ENCODE measurements around the gene PLCD1. TPM values are rescaled to one million over a fixed set of nuclear protein-coding genes. Genes with fewer than 3 reads are reported as not detected.

PLCD1 gene
- polyA plus RNA-seq, 1 donor = 10.8 TPM

DNA sequence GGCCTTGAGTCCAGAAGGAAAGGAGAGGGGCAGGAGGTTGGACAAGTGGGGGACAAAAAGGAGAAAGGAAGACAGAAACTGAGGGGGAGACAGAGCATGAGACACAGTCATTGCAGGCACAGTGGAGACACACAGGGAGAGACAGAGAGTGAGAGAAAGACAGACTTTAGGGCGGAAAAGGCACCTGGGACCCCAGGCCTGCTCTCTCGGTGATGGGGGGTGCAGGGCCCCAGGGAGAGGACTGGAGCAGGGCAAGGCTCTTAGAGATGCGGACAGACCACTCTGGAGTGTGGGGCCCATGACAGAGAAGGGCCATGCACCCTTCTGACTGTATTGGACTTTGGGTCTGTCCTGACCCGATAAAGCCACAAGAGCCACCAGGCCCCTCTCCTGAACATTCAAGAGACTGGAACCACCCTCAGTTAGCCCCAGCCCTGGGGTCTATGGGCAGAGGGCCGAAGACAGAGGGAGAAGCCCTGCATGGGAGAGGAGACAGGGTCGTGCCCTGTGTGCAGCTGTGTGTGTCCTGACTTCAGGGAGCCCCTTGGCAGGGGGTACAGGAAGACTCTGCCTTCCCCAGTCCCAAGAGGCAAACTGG lies 12.5 kb downstream of the PLCD1 start:
- DNase-seq (ENCODE audit: low read depth) = no peak

DNA sequence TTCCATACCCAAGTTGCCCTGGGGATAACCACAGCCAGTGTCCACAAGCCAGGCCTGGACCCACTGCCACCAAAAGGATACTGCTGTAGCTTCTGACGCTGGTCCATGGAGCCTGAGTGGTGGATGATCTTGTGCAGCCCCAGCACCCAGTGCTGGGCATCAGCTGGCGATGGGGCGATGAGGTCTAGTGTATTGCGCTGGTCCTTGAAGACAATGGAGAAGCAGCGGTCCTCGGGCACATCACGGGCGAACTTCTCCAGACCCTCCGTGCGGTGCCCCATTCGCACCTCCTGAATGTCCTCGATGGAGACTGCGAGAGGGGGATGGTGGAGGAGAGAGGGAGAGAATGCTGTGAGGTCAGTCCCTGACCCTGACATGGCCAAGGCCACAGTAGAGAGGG lies 13.0 kb downstream of the PLCD1 start:
- no peak for DNase-seq (ENCODE audit: low read depth)

DNA sequence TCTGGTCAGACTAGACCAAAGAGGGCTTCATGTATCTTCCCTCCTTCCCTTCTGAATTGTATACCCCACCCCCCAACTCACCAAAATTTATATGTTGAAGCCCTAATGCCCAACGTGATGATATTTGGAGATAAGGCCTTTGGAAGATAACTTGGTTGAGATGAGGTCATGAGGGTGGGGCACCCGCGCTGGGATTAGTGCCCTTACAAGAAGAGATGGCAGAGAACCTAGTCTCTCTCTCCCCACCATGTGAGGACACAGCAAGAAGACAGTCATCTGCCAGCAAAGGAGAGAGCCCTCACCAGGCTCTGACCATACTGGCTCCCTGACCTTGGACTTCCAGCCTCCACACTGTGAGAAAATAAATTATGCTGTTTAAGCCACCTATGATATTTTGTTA lies 13.5 kb downstream of the PLCD1 start:
- no peak for DNase-seq (ENCODE audit: low read depth)

DNA sequence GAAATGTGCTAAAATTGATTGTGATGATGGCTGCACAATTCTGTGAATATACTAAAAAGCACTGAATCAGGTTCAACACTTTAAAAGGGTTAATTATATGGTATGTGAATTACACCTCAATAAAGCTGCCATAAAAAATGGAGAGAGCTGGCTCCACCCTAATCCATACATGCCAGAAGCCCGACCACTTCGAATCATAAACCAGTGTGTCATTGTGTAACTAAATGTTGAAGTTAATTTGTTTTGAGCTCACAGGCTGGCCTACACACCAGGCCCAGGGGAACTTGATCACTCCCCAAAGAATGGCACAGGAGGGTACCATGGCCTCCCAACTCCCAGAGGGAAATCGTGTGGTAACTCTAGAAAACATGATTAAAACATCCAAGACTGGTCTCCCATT lies 14.0 kb downstream of the PLCD1 start:
- no peak for DNase-seq (ENCODE audit: low read depth)

DNA sequence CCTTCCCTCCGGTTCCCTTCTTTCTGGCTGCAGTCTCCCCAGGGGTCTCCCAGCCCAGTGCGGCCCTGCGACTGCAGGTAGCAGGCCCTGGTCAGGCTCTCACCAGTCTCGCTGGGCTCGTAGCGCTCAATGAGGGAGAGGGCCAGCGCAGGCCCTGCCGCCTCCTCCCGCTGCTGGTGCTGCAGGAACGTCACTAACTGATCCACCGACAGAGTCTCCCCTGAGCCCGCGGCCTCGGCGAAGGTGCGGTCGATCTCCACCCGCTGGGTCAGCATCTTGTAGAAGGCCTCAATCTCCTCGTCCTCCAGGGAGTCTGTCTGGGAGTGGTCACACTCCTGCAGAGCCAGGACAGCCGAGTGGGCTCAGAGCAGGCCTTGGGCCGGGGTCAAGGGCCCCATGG lies 18.3 kb downstream of the PLCD1 start:
- no peak for DNase-seq (ENCODE audit: low read depth)

DNA sequence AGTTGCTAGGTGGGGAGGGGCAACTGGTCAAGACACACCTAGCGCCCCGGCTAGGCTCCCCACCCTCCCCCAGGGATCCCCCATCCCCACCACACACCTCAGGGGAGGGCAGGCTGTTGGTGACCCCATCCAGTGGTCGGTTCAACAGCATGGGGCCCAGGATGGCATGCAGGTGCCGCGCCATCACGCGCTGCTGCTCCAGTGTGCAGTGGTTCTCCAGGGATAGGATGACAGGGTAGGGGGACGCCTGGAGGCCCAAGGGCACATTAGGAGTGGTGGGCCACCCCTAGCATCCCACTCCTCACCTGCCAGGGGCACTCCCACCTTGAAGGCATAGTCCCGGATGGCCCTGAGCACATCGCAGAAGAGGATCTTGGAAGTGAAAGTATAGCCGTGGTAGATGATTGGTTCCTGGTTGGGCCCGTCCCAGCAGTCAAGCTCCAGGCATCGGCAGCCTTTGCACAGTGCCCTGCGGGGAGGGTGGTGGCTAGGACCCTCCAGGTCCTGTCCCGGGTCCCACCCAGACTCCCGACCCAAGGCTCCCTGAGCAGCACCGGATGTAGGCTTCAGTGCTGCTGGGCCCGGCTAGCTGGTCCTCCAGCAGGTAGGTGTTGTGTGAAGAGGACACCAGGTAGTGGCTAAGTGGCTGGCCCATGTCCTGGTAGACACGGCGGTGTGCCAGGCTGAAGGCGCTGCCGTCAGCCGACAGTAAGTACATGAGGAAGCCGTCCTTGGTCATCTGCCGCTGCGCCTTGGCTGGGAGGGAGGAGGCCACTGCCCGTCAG lies 19.4 kb downstream of the PLCD1 start:
- no peak for DNase-seq (ENCODE audit: low read depth)

DNA sequence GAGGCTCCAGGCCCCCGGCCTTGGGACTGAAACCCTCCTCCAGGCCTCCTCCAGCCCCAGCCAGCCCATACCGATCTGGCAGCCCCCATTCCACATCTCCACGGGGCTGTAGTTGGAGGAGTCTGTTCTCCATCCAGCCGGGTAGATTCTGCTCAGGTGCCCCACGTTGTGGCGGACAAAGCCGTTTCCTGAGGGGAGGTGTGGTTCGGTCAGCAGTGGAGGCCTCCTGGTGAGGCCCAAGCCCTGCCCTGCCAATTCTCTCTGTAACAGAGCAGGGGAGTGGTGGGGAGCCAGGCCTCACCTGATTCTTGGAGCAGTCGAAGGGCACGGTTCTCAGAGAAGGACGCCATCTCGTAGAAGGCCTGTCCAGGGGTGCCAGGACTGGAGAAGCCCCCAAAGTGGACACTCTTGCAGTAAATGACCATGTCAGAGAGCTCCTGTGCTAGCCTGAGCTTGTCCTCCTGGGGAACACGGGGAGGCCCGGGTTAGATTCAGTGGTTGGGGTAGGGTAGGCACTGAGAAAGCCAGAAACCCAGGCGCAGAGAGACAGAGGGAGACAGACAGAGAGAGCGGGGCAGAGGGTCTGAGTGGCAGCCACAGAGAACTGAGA lies 20.4 kb downstream of the PLCD1 start:
- no peak for DNase-seq (ENCODE audit: low read depth)

DNA sequence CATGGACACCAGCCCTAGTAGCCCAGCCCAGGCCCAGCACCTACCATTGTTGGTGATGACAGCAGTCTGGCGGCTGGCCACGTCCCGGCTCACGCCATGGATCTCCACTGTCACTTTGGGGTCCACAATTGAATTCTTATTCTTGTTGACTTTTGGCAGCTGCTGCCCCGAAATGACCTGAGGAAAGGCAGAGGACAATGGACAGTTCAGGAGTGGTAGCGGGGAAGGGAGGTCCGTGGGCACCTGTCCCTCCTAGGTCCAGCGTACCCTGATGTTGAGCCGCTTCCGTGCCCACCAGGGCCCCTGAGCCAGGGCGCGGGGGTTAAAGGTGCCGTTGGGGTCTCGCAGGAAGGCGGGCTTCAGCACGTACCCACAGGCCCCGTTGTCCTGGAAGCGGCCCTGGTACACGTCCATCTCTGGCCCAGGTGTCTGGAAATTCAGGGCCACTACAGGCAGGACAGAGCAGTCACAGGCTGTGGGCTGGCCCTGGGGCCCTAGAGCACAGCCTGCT lies 21.2 kb downstream of the PLCD1 start:
- DNase-seq (ENCODE audit: low read depth) = no peak

DNA sequence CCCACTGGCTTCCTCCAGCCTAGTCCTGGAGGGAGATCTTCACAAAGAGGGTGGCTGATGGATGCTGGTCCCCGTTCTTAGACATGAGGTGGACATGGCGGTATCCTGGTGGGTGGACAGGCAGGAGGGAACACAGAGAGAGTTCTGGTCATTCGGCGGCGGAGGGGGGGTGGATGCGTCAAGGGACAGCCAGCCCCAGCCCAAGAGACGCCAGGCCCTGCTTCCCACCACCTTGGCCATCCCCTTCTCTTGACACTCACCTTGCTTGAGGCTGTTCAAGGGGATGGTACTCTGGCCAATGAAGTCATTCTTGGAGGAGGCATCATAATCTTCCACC lies 21.7 kb downstream of the PLCD1 start:
- no peak for DNase-seq (ENCODE audit: low read depth)

DNA sequence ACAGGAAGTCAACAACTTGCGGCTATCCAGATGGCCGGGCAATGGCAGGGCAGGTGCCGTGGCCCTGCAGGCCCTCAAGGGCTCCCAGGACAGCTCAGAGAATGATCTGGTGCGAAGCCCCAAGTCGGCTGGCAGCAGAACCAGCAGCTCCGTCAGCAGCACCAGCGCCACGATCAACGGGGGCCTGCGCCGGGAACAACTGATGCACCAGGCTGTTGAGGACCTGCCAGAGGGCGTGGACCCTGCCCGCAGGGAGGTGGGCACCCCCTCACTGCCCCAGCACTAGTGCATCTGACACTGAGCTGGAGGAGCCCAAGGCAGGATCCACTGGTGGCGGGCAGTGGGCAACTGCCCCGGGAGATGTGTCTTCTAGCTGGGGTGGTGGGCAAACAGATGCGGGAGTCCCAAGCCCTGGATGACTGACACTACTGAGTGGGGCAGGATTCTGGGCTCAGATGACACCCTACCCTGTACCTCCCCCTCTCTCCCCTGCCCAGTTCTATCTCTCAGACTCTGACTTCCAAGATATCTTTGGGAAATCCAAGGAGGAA lies 22.9 kb downstream of the PLCD1 start:
- no peak for DNase-seq (ENCODE audit: low read depth)

DNA sequence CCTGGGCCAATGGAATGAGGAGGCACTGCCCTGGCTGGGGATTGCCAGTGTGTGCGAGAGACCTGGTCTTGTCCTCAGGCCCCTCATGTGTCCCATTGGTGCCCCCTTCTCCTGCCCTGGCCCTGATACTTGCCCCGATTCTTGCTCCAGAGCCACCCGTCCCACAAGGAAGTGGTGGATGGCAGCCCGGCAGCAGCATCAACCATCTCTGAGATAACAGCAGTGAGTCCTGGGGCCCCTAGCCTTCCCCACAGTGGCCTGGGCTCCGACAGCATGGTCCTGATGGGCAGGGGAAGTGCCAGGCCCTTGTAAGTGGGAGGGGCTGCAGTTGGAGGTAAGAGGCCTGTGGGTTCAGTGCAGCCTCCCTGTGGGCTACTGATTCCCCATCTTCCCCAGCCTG lies 23.4 kb downstream of the PLCD1 start:
- no peak for DNase-seq (ENCODE audit: low read depth)

DNA sequence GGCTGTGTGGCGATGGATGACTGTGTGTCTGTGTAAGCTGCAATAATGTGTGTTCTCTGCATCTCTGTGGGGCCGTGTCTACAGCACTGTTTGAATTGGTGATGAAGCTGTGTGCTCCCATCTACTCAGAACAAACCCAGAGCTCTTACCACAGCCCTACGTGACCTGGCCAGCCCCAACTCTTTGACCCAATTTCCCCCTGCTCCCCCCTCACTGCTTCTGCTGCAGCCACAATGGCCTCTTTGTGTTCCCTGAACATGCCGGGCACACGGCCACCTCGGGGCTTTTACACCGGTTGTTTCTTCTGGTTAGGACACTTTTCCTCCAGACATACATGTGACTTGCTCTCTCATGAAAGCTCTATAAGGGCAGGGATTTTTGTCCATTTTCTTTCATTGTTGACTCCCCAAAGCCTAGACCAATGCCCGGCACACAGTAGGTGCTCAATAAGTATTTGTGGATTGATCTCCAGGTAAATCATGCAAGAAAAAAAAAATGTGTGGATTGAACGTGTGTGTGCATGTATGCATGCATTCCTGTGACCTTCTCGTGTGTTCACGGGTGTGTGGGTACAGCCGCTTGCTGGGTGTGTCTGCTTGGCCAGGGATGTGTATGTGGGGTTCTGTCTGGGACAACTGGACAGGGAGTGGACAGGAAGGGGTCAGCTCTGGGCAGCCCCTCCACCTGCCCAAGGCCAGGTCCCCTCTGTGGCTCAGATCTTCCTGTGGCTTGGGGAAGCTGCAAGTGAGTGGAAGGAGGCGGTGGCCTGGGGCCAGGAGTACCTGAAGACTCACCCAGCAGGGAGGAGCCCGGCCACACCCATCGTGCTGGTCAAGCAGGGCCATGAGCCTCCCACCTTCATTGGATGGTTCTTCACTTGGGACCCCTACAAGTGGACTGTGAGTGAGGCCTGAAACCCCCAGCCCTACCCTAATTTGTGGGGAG lies 24.1 kb downstream of the PLCD1 start:
- DNase-seq (ENCODE audit: low read depth) = no peak

DNA sequence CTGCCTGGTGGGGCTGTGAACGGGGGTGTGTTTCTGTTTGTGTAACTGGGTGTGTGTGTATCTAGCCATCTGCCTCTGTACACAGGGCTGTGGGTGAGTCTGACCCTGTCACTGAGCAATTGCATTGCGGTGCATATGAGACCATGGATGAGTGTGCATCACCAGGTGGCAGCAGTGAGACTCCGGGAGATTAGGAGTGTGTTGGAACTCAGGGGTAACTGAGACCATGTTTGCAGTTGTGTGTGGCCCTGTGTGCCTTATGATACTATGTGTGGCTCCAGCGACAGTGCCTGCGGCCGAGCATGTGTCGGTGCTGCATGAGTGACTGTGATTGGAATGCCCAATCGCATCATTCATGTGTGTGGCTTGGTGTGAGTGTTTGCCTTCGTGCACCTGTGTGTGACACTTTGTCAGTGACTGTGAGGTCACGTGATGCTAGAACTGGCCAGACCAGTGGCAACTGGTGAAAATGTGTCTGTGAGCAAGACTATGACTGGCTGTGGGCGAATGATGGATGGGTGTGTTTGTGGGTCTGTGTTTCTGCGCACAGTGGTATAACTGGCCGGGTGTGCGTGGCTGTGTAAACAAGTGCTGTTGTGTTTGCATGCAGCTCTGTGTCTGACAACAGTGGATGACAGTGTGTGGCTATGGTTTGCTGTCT lies 24.9 kb downstream of the PLCD1 start:
- no peak for DNase-seq (ENCODE audit: low read depth)

DNA sequence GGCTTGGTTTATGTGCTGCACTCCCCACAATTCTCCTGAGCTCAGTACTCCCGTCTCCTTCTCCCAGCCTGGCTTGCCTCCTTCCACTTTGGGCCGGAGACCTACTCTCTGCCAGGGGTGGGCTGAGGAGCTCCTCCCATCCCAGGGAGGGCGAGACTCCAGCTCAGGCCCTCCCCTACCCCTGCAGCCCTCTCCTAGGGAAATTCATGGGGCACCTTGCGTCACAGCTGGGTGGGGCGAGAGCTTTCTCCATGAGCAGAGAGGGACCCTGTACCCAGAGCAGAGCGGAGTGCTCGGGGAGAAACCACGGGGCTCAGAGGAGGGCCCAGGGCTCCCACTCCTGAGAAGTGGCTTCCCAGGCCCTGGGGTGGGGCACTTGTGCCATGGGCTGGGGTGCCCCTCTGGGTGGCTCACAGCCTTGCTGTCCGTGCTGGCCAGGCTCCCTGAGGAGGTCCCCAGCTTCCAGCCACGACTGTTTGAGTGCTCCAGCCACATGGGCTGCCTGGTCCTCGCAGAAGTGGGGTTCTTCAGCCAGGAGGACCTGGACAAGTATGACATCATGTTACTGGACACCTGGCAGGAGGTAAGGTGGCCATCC lies 25.5 kb downstream of the PLCD1 start:
- DNase-seq (ENCODE audit: low read depth) = no peak

DNA sequence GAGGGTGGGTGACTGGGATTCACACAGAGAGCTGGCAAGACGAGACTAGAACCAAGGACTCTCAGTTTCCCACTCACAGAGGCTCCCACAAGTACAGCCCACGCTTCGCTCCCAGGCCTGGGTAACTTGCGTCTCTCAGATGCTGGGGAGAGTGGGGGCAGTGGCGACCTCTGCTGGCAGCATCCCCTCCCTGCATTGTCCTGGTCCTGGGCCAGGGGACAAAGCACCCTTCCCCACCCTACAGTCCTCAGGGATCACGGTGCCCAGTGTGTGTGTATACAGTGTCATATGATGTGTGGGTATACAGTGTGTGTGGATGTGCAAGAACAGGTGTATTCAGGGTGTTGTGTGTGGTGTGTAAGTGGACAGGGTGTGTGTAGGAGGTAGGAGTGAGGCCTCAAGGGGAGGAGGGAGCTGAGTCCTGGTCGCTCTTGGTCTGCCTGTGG lies 26.0 kb downstream of the PLCD1 start:
- DNase-seq (ENCODE audit: low read depth) = no peak

DNA sequence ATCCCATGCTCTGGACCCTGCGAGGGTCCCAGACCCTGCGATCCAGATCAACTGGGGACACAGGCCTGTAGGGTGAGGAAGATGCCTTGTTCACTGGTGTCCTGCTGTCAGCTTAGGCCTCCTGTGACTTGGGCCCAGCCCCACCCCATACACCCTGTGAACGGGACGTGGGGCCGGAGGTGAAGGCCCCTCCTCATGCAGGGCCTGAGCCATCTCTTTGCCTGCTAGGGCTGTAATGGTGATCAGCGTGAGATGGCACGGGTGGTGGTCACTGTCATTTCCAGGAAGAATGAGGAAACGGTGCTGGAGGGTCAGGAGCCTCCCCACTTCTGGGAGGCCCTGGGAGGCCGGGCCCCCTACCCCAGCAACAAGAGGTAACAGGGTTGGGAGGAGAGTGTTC lies 26.5 kb downstream of the PLCD1 start:
- no peak for DNase-seq (ENCODE audit: low read depth)

DNA sequence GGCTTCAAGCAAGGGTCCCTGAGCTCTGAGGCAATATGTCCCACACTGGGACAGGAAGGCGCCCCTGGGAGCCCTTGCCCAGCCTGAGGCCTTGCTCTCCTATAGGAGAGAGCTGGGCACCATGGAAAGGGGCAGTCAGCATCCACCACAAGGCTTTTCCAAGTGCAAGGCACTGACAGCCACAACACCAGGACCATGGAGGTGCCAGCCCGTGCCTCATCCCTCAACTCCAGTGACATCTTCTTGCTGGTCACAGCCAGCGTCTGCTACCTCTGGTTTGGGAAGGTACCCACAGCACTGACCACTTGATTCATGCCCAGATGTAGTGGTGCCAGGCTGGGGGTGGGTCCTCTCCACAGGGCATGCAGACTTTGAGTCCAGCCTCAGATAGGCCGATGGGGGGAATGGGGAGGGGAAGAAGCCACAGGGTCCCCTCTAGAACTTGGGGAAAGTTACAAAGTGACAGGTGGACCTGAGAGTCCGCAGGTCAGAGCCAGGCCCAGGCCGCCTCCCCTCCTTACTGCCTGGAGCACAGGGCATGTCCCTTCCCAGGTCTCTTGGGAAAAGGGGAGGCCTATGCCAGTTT lies 27.1 kb downstream of the PLCD1 start:
- no peak for DNase-seq (ENCODE audit: low read depth)

DNA sequence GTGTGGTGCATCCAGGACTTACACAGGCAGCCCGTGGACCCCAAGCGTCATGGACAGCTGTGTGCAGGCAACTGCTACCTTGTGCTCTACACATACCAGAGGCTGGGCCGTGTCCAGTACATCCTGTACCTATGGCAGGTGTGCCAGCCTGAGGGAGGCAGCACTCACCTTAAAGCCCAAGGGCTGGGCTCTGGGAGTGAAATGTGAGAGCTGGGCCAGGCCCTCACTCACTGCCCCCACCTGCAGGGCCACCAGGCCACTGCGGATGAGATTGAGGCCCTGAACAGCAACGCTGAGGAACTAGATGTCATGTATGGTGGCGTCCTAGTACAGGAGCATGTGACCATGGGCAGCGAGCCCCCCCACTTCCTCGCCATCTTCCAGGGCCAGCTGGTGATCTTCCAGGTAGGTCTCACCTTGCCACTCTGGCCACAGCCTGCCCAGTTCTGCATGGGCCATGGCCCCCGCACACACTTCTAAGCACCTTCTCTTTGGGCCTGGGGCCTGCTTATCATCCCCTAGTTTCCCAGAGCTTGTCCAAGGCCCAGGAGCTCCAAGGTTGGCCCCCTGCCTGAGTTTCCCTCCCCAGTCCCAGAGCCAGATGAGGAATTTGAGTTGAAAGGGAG lies 27.9 kb downstream of the PLCD1 start:
- DNase-seq (ENCODE audit: low read depth) = no peak

DNA sequence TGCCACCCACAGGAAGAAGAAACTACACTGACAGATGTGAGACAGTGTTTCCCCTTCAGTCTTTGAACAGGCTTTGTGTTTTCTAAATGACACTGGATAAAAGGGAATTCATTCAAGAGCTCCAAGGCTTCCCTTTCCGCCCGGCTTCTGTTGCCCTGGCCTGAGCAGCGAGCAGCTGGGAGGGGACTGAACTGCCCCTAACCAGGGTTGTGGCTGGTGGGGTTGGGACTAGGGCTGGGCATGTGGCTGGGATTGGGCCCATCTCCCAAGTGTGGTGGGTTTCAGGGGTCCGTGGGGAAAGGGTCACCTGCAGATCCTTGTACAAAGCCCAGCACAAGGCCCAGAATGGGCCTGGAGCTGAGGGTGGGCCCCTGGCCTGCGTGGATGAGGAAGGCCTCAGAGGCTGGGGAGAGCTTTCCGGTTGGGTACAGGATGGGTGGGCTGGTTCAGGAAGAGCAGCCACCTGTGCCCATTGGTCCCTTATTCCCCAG lies 28.4 kb downstream of the PLCD1 start:
- DNase-seq (ENCODE audit: low read depth) = no peak

Measured in forelimb muscle (tissue), 1 donor.